MG63 (cell line): Measurements from ENCODE around the gene SIGLEC1. TPM values are rescaled to one million over a fixed set of nuclear protein-coding genes. Genes with fewer than 3 reads are reported as not detected.

Experiments
- DNase-seq: peaks from one replicate; pipeline ENCODE4 v3.0.0-alpha.2; 2020
- H3K27me3 ChIP-seq: fragments of 250-450 bp; sonication (Bioruptor Pico); 2 replicates; pipeline ENCODE4 v1.5.1; 2020; ENCODE audit warnings: mild to moderate bottlenecking, moderate library complexity
- H3K36me3 ChIP-seq: fragments of 250-450 bp; sonication (Bioruptor Pico); 2 replicates; pipeline ENCODE4 v1.5.1; 2020; ENCODE audit warnings: mild to moderate bottlenecking, moderate library complexity
- H3K4me3 ChIP-seq: fragments of 250-450 bp; sonication (Bioruptor Pico); 2 replicates; pipeline ENCODE4 v1.5.1; 2020; ENCODE audit warnings: mild to moderate bottlenecking, moderate library complexity
- H3K9me3 ChIP-seq: fragments of 250-450 bp; sonication (Bioruptor Pico); 2 replicates; pipeline ENCODE4 v1.5.1; 2020; ENCODE audit warnings: mild to moderate bottlenecking, moderate library complexity
- total RNA-seq: library from RNA; depleted of rRNA; stranded (reverse); fragments of >200 nt; shearing (Covaris generic); gene quantifications from 2 replicates; pipeline ENCODE4 v1.2.3, GENCODE V29; 2014; ENCODE audit warnings: low replicate concordance

SIGLEC1 gene
- total RNA-seq, 1 experiment from 2014 or later = not detected

DNA sequence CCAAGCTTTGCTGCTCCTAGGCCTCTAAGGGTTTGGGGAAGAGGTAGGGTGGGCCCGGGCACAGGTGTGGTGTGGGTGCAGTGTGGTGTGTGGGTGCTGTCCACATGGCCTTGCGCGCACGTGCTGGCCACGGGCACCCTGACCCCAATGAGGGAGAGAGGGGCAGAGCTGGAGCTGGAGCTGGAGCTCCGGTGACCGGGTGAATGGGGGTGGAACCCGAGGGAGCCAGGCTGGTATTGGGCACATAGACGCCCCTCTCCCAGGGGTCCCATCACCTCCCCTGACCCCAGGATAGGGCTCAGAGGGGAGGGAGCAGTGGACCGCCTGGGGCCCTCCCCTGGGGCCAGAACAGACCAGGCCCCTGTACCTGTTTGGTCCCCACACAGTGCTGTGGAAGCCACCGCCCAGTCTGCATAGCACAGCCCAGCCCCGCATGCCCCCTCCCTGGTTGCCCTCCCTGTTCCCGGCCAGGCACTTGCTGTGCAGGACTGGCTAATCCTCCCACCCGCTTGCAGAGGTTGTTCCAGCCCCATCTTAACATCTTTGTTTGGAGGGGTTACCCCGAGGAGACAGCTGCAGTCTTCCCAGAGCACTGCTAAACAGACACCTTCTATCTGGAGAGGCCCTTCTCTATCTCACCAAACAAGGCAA is 31.6 kb downstream of the SIGLEC1 start:
- Histone ChIP-seq H3K4me3 (peak overlapping the region; percentile 55), H3K27me3 (no peaks in the 10 kb centered on the region), H3K9me3 (no peaks in the 10 kb centered on the region), H3K36me3 (no peaks in the 10 kb centered on the region)
- no peak for DNase-seq

DNA sequence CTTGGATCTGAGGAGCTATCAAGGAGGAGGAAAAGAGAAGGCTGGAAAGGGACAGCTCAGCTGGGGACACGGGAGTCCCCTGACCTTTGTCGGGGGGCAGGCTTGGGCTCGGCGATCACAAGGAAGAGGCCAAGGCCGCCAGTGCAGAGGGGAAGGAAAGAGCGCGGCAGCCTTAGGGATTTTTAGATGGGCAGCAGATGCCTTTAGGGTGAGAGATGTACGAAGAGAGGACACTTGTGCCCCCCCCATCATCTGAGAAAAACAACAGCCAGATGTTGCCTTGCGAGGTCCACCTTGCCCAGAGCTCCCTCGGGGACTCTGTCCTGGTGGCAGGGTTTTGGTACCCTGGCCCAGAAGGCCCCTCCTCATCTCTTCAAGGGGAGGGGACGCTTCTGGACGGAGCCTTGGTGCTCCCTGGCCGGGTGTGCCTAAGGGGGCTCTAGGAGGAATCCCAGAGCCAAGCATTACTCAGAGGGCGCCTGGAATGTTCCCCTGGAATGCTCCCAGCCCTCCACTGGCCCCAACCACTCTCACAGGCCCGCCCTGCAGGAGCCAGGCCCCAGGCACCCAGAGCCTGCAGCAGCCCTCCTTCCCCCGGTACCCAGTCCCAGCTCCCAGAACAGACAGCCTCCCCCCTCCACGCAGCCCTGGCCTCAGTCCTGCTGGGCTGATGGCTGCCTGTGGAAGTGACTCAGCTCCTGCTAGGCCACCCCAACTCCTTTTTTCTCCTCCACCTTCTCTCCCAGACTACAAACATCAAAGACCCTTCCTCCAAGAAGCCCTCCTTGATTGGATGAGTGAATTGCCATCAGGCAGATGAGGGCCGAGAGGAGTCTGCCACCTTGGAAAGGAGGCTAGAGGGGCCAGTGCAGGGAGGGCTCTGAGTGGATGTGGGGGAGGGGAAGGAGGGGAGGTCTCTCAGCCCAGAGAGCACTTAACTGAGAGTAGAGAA is 32.4 kb downstream of the SIGLEC1 start:
- no peaks in the 10 kb centered on the region for H3K36me3 ChIP-seq
- H3K4me3 ChIP-seq = peak overlapping the region; percentile 55
- DNase-seq = peak; percentile 81
- H3K27me3 ChIP-seq = no peaks in the 10 kb centered on the region
- no peaks in the 10 kb centered on the region for H3K9me3 ChIP-seq

DNA sequence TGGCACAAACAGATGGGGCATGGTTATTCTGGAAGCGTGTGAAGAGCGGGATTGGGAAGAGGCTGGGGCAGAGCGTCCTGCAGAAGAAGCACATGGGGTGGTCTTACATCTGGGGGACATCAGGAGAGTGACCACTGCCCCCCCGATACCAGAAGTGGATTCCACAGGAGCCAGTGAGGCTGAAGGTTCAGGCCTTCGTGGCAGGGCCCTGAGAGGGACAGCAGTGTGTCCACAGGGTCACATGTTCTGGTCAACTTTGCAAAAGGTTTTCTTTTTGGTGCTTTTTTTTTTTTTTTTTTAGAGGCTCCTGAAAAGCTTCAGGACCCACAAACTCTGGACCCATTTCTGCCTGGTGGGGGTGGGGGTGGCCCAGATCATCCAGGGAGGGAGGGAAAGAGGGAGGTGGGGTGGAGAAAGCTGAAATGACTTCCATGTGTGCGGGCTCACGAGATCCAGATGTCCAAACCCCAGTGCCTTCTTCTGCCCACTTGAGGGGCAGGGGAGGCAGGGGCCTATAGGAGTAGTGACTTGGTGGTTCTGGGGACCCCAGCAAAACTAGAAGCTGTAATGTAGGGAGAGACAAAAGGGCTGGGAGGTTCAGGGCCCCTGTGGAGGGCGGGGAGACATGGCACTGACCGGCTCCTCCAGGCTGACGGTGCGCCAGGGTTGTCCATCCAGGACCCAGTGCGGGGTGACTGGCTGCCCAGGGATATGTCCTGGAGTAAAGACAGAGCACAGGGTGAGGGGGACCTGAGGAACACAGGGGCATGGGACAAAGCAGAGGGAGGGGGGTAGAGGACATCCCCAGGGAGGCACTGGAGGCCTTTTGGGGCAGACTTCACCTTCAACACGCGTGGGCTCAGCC is 33.3 kb downstream of the SIGLEC1 start:
- Histone ChIP-seq H3K9me3 (no peaks in the 10 kb centered on the region), H3K4me3 (no peak overlapping the region), H3K36me3 (no peaks in the 10 kb centered on the region), H3K27me3 (no peaks in the 10 kb centered on the region)
- DNase-seq = no peak

GRCh38 chr20:3678198-3678597 is 34.2 kb downstream of the SIGLEC1 start:
- Histone ChIP-seq H3K36me3 (no peaks in the 10 kb centered on the region), H3K27me3 (no peaks in the 10 kb centered on the region), H3K9me3 (no peaks in the 10 kb centered on the region), H3K4me3 (no peak overlapping the region)
- DNase-seq = no peak

- no peaks in the 10 kb centered on the region for H3K9me3 ChIP-seq
- DNase-seq = no peak
- H3K27me3 ChIP-seq = no peaks in the 10 kb centered on the region
- no peak overlapping the region for H3K4me3 ChIP-seq
- no peaks in the 10 kb centered on the region for H3K36me3 ChIP-seq
Measured at GRCh38 chr20:3677733-3678132, 34.7 kb downstream of the SIGLEC1 start.

DNA sequence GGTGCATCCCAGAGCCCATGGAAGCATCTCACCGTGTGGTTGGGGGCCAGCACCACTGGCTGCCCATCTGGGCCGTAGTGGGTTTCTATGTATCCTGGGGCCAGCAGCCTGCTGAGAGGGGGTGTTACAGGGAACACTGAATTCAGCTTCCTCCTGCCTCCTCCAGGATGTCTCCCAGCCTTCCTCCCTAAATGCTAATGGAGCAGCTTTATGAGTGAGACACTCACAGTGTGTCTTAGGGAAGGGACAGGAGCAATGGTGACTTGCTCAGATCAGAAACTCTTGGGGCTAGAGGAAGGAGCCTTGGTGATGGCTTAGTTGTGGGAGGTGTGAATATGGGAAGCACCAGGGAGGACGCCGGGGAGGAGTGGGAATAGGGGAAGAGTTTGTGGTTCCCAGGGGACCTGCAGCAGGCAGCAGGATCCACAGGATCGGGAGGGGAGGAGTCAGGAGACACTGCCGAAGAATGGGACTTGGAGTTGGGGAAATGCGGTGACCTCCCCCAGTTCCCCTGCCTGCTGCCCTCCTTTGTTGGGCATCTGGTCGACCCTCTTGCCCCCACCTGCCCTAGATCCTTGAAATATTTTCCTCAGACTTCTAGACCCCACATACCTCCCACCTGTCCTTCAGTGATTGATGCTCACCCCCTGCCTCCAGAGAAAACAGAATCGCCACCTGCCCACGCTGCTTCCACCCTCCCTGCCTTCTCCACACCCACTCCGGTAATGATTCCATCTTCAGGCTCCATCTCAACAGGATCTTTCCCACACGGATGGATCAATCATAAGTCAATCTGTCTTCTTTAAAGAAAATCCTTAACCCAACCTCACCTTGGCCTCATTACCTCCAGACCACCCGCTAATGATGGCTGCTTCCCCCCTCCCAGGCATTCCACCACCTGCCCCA is 37.2 kb downstream of the SIGLEC1 start:
- no peaks in the 10 kb centered on the region for H3K27me3 ChIP-seq
- no peak overlapping the region for H3K4me3 ChIP-seq
- no peak for DNase-seq
- H3K36me3 ChIP-seq = no peaks in the 10 kb centered on the region
- H3K9me3 ChIP-seq = no peaks in the 10 kb centered on the region

DNA sequence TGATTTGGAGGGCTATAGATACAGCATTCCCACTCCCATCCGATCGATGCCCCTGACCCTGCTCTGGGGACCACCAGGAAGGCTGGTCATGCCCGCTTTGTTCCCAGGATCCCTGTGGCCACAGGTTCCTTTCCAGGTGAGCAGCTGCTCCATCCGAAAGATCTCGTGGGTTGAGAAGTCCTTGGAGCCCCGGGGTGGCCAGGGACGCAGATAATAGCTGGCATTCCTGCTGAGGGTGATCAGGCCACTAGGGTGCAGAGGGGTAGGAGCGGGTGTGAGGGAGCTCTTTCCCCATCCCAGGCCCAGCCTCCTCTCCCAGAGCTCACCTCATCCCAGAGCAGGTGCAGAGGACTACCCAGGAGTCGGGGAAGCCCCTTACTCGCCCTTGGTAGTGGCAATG is 38.0 kb downstream of the SIGLEC1 start:
- Histone ChIP-seq H3K36me3 (no peaks in the 10 kb centered on the region), H3K27me3 (no peaks in the 10 kb centered on the region), H3K9me3 (no peaks in the 10 kb centered on the region), H3K4me3 (no peak overlapping the region)
- DNase-seq = no peak

GRCh38 chr20:3673221-3674070 is 39.0 kb downstream of the SIGLEC1 start:
- no peaks in the 10 kb centered on the region for H3K9me3 ChIP-seq
- DNase-seq = no peak
- no peaks in the 10 kb centered on the region for H3K36me3 ChIP-seq
- H3K4me3 ChIP-seq = no peak overlapping the region
- H3K27me3 ChIP-seq = no peaks in the 10 kb centered on the region

- Histone ChIP-seq H3K27me3 (no peaks in the 10 kb centered on the region), H3K36me3 (no peaks in the 10 kb centered on the region)
- no peak for DNase-seq
Measured at GRCh38 chr20:3672547-3673171, 39.7 kb downstream of the SIGLEC1 start.

GRCh38 chr20:3671986-3672546 is 40.3 kb downstream of the SIGLEC1 start:
- no peak overlapping the region for H3K4me3 ChIP-seq
- DNase-seq = no peak
- no peaks in the 10 kb centered on the region for H3K36me3 ChIP-seq
- no peaks in the 10 kb centered on the region for H3K27me3 ChIP-seq
- no peaks in the 10 kb centered on the region for H3K9me3 ChIP-seq

More at GRCh38 chr20:3672547-3673171, 39.7 kb downstream of the SIGLEC1 start:
- H3K9me3 ChIP-seq = no peaks in the 10 kb centered on the region
- H3K4me3 ChIP-seq = no peak overlapping the region

DNA sequence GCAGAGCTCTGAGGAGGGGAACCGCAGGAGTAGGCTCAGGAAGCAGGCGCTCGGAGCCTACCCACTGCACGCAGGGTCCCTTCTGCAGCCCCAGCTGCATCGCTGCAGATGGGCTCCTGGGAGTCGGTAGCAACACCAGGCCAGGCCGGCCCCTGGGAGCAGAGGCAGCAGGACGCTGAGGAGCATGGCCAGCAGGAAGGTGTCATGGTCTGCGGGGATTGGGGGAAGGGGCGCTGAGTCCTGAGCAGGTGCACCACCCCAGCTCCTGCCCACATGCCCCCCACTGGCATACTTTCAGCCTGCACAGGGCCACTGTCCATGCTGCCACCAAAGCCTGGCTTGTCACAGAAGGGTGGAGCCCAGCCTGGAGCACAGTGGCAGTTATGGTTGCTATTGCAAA is 41.5 kb downstream of the SIGLEC1 start:
- Histone ChIP-seq H3K9me3 (no peaks in the 10 kb centered on the region), H3K36me3 (no peaks in the 10 kb centered on the region), H3K27me3 (no peaks in the 10 kb centered on the region), H3K4me3 (no peak overlapping the region)
- no peak for DNase-seq

DNA sequence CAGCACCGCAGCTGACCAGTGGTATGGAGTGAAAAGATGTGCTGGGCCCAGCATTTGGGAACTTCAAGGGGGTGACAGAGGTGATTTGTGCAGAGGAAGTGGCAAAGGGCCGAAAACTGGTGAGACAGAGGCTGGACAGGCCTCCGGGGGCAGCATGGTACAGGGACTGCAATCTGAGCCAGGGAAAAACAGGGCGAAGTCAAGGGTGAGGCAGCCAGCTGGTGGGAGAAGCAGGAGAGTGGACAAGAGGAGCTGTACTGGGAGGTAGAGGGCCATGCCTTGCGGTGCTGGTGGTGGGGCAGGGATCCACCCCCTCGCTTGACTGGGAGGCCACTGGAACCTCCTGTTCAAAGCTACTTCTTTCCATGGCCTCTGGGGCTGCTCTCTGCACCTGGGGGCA is 41.9 kb downstream of the SIGLEC1 start:
- no peak overlapping the region for H3K4me3 ChIP-seq
- H3K9me3 ChIP-seq = no peaks in the 10 kb centered on the region
- H3K36me3 ChIP-seq = no peaks in the 10 kb centered on the region
- H3K27me3 ChIP-seq = no peaks in the 10 kb centered on the region
- no peak for DNase-seq

DNA sequence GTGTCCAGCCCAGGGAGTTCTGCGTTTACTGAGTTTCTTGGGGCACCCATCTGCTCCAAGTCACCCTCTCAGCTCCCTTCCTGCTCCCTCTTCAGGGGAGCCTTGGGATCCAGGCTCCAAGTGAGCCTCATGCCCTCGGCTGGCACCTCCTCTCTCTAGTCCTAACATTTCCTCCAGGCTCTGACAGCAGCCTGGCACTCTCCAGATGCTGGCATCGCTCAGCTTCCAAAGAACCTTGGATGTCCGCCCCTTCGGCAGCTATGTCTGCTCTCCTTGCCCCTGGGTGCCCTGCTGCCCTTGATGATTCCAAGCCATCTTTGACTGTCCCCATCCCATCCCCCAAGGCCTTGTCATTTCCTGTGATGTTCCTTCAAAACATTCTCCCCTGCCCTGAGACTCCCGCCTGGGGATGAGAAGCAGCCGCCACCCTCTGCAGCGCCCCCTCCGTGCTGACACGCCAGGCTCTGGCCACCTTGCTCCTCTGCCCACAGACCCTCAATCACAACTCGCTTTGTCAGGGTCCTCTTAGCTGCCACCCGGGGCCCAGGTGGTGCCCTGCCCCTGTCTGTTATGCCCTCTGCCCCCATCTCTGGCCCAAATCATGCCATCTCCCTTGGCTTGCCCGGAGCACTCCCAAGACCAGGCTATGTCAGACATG is 42.6 kb downstream of the SIGLEC1 start:
- H3K27me3 ChIP-seq = no peaks in the 10 kb centered on the region
- H3K4me3 ChIP-seq = no peak overlapping the region
- no peaks in the 10 kb centered on the region for H3K36me3 ChIP-seq
- H3K9me3 ChIP-seq = no peaks in the 10 kb centered on the region
- DNase-seq = no peak

GRCh38 chr20:3667434-3668037 is 44.9 kb downstream of the SIGLEC1 start:
- H3K27me3 ChIP-seq = no peaks in the 10 kb centered on the region
- DNase-seq = no peak
- H3K36me3 ChIP-seq = no peaks in the 10 kb centered on the region
- no peaks in the 10 kb centered on the region for H3K9me3 ChIP-seq
- no peak overlapping the region for H3K4me3 ChIP-seq
